HepG2 (cell line): ENCODE measurements around the gene CCDC183. TPM values are rescaled to one million over a fixed set of nuclear protein-coding genes. Genes with fewer than 3 reads are reported as not detected.

ENCODE experiments used
- CEBPB ChIP-seq: IDR thresholded peaks from 2 replicates; pipeline ENCODE4 v1.6.1; 2011; ENCODE audit warnings: low read depth, low read length, improper control_type of control experiment, borderline replicate concordance
- EED ChIP-seq: sonication (generic); formaldehyde crosslinking; IDR thresholded peaks from 2 replicates; pipeline ENCODE4 v1.5.0; 2020; ENCODE audit warnings: mild to moderate bottlenecking, missing genetic modification reagents
- ELF3 ChIP-seq: IDR thresholded peaks from 2 replicates; pipeline ENCODE4 v1.6.1; 2016; ENCODE audit warnings: missing genetic modification reagents, missing compliant biosample characterization
- HHEX ChIP-seq: IDR thresholded peaks from 2 replicates; pipeline ENCODE4 v1.6.1; 2016; ENCODE audit warnings: control low read depth
- KDM5B ChIP-seq: sonication (generic); formaldehyde crosslinking; IDR thresholded peaks from 2 replicates; pipeline ENCODE4 v1.4.0; 2020; ENCODE audit warnings: missing genetic modification reagents, mild to moderate bottlenecking, borderline replicate concordance
- NFIB ChIP-seq: sonication (generic); formaldehyde crosslinking; IDR thresholded peaks from 2 replicates; pipeline ENCODE4 v1.9.0; 2021; ENCODE audit warnings: missing genetic modification reagents, mild to moderate bottlenecking, borderline replicate concordance
- NONO ChIP-seq, 2 experiments: fragments of 450-650 bp in 1 of 2; sonication (generic) in 1 of 2; formaldehyde crosslinking in 1 of 2; IDR thresholded peaks in 1 of 2; conservative IDR thresholded peaks in 1 of 2; 2 replicates each; pipeline versions ENCODE4 v1.6.1 to v1.8.0; 2017 to 2022; ENCODE audit warnings: mild to moderate bottlenecking in 1 of 2, missing genetic modification reagents in 1 of 2, moderate library complexity in 1 of 2
- PATZ1 ChIP-seq: sonication (generic); formaldehyde crosslinking; IDR thresholded peaks from 2 replicates; pipeline ENCODE4 v1.4.0; 2020; ENCODE audit warnings: missing genetic modification reagents
- POLR2G ChIP-seq: fragments of 200-400 bp; formaldehyde crosslinking; IDR thresholded peaks from 2 replicates; pipeline ENCODE4 v1.6.1; 2018; ENCODE audit warnings: mild to moderate bottlenecking, low read depth, low read length, moderate library complexity
- PPARG ChIP-seq: conservative IDR thresholded peaks from 2 replicates; pipeline ENCODE4 v1.6.1; 2016; ENCODE audit warnings: missing biosample characterization, missing genetic modification reagents
- SP4 ChIP-seq: sonication (generic); formaldehyde crosslinking; IDR thresholded peaks from 2 replicates; pipeline ENCODE4 v1.8.1; 2023; ENCODE audit warnings: mild to moderate bottlenecking, missing genetic modification reagents
- ZFP37 ChIP-seq: sonication (generic); formaldehyde crosslinking; IDR thresholded peaks from 2 replicates; pipeline ENCODE4 v1.4.0; 2020; ENCODE audit warnings: missing genetic modification reagents, borderline replicate concordance
- ZNF224 ChIP-seq: sonication (generic); formaldehyde crosslinking; IDR thresholded peaks from 2 replicates; pipeline ENCODE4 v1.5.0; 2020; ENCODE audit warnings: mild to moderate bottlenecking, missing genetic modification reagents
- ZNF225 ChIP-seq: sonication (generic); formaldehyde crosslinking; IDR thresholded peaks from 2 replicates; pipeline ENCODE4 v1.4.0; 2020; ENCODE audit warnings: mild to moderate bottlenecking, missing genetic modification reagents
- ZSCAN25 ChIP-seq: sonication (generic); formaldehyde crosslinking; IDR thresholded peaks from 2 replicates; pipeline ENCODE4 v1.8.0; 2022; ENCODE audit warnings: mild to moderate bottlenecking, missing genetic modification reagents
- polyA plus RNA-seq, 8 experiments: library from polyadenylated mRNA; depleted of rRNA in 3 of 8; stranded (reverse) in 7 of 8; unstranded in 1 of 8; fragments of >200 nt; fragmentation: Illumina TruSeq in 4 of 8; extraction: Trizol in 4 of 8; gene quantifications; 2 replicates each; pipeline versions ENCODE4 v1.2.1 to v1.2.3, GENCODE V29; 2011 to 2016; ENCODE audit warnings: low read depth in 4 of 8, missing spikeins in 1 of 8, mixed read lengths in 1 of 8; ENCODE audit not compliant: insufficient read depth in 1 of 8
- total RNA-seq, 5 experiments: library from RNA; depleted of rRNA; stranded (reverse); fragments of >200 nt; fragmentation: Illumina TruSeq; extraction: Trizol; gene quantifications; 2 replicates each; pipeline ENCODE4 v1.2.3, GENCODE V29; 2016; ENCODE audit warnings: low read depth in 1 of 5
- TF ChIP-seq, protein P1 (sequence below): sonication (generic); formaldehyde crosslinking; IDR thresholded peaks from 2 replicates; pipeline ENCODE4 v1.4.0; 2020; ENCODE audit warnings: missing genetic modification reagents
- TF ChIP-seq, protein P2 (sequence below), 2 experiments: sonication (generic) in 1 of 2; formaldehyde crosslinking in 1 of 2; IDR thresholded peaks; 2 replicates each; pipeline versions ENCODE4 v1.4.0 to v1.6.1; 2016 to 2020; ENCODE audit warnings: borderline replicate concordance in 1 of 2, low read depth in 1 of 2, mild to moderate bottlenecking in 1 of 2, missing genetic modification reagents in 1 of 2
- TF ChIP-seq, protein P3 (sequence below): sonication (generic); formaldehyde crosslinking; IDR thresholded peaks from 2 replicates; pipeline ENCODE4 v1.8.1; 2023; ENCODE audit warnings: mild to moderate bottlenecking, missing genetic modification reagents, borderline replicate concordance
- TF ChIP-seq, protein P4 (sequence below): IDR thresholded peaks from 2 replicates; pipeline ENCODE4 v1.6.1; 2016; ENCODE audit warnings: low read depth, control low read depth

The CCDC183 gene
- total and polyA plus RNA-seq, 2 of the 13 experiments (the other 11 are each of a cell fraction or from before 2014, with no cell fraction given) = 5.0 to 66.4 TPM

- TF ChIP-seq PPARG (CRISPR knock-in tag) = 0 out of 2 replicates have a peak, but pooled peaks have one; percentile 24
- no peak for TF ChIP-seq EED (CRISPR knock-in tag)
- 0 out of 2 replicates have a peak, but pooled peaks have one; percentile 15 for TF ChIP-seq ZSCAN25 (CRISPR knock-in tag)
- no peak for TF ChIP-seq NONO (IDR thresholded peaks at IDR 0.05)
- peak; percentile 58 for TF ChIP-seq NONO (CRISPR knock-in tag; conservative IDR thresholded peaks at IDR 0.05)
- TF ChIP-seq SP4 (CRISPR knock-in tag) = peak; percentile 90
- TF ChIP-seq ZNF225 (CRISPR knock-in tag) = 0 out of 2 replicates have a peak, but pooled peaks have one; percentile 44
- TF ChIP-seq, protein P1, sequence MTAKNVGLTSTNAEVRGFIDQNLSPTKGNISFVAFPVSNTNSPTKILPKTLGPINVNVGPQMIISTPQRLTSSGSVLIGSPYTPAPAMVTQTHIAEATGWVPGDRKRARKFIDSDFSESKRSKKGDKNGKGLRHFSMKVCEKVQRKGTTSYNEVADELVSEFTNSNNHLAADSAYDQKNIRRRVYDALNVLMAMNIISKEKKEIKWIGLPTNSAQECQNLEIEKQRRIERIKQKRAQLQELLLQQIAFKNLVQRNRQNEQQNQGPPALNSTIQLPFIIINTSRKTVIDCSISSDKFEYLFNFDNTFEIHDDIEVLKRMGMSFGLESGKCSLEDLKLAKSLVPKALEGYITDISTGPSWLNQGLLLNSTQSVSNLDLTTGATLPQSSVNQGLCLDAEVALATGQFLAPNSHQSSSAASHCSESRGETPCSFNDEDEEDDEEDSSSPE = peak; percentile 61; the same call in 1 of the 2 replicates
- TF ChIP-seq HHEX (CRISPR knock-in tag) = no peak
- TF ChIP-seq, protein P2, sequence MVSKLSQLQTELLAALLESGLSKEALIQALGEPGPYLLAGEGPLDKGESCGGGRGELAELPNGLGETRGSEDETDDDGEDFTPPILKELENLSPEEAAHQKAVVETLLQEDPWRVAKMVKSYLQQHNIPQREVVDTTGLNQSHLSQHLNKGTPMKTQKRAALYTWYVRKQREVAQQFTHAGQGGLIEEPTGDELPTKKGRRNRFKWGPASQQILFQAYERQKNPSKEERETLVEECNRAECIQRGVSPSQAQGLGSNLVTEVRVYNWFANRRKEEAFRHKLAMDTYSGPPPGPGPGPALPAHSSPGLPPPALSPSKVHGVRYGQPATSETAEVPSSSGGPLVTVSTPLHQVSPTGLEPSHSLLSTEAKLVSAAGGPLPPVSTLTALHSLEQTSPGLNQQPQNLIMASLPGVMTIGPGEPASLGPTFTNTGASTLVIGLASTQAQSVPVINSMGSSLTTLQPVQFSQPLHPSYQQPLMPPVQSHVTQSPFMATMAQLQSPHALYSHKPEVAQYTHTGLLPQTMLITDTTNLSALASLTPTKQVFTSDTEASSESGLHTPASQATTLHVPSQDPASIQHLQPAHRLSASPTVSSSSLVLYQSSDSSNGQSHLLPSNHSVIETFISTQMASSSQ (IDR thresholded peaks at IDR 0.05; ENCODE audit: low read depth) = peak; percentile 23; the same call in 1 of the 2 replicates
- TF ChIP-seq, protein P2 (CRISPR knock-in tag; IDR thresholded peaks at IDR 0.05; ENCODE audit: borderline replicate concordance) = no peak
- peak; percentile 40; the same call in 1 of the 2 replicates for TF ChIP-seq PATZ1
- no peak for TF ChIP-seq NFIB (CRISPR knock-in tag)
- TF ChIP-seq ZFP37 = no peak
- TF ChIP-seq POLR2G = peak; percentile 59
- TF ChIP-seq, protein P3, sequence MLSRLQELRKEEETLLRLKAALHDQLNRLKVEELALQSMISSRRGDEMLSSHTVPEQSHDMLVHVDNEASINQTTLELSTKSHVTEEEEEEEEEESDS = no peak
- no peak for TF ChIP-seq CEBPB
- no peak for TF ChIP-seq ZNF224 (CRISPR knock-in tag)
- peak; percentile 54 for TF ChIP-seq ELF3 (CRISPR knock-in tag)
- TF ChIP-seq KDM5B = 0 out of 2 replicates have a peak, but pooled peaks have one; percentile 21
- TF ChIP-seq, protein P4, sequence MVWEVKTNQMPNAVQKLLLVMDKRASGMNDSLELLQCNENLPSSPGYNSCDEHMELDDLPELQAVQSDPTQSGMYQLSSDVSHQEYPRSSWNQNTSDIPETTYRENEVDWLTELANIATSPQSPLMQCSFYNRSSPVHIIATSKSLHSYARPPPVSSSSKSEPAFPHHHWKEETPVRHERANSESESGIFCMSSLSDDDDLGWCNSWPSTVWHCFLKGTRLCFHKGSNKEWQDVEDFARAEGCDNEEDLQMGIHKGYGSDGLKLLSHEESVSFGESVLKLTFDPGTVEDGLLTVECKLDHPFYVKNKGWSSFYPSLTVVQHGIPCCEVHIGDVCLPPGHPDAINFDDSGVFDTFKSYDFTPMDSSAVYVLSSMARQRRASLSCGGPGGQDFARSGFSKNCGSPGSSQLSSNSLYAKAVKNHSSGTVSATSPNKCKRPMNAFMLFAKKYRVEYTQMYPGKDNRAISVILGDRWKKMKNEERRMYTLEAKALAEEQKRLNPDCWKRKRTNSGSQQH (CRISPR knock-in tag) = no peak
These were observed 5.3 kb upstream of the CCDC183 start, which contains the start of gene TMEM141 (continued) for GRCh38 chr9:136790640-136791515.
